Measurements from ENCODE around the gene FN3KRP.

Gene FN3KRP

DNA sequence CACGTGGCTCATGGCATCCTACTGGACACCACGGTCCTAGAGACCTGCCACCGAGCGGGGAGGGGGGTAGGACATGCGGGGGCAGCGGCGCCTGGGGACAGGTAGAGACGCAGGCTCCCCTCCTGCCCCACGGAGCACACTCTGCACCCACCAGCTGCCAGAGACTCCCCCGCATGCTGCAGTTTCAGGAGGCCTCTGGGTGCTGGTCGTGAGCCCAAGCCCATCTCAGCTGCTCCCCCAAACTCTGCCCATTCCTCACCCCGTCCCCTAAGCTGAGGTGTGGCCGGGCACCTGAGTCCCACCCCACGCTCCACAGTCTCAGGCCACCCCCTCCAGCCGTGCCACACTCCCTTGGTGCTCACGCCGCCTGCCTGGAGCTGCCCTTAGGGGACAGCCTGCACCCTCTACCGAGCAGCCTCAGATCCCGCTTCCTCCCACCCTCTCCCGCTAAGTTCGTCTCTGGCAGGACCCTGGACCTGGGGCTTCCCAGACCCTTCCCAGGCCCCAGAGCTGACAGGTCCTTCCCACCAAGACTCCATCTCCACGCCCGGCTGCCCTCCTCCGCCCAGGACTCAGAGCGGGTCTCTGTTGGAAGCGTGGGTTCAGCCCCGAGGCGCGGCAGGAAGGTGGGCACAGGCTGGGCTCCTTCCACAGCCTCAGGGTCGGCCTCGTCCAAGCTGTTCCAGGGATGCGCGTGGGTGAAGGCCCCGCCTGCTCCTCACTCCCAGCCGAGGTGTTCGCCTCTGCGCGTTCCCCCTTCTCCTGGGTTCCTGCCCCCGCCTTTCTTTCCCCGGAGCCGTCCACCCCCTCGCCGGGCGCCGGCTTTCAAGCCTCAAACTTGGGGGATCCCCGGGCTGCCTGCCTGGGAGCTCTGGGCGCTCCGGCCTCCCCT, 19.3 kb upstream of the FN3KRP start:
- H3K36me3 ChIP-seq (ENCODE audit: insufficient read depth, low read length): no peaks in the 10 kb centered on the region
- H3K9ac ChIP-seq (ENCODE audit: low read depth, low read length): peak overlapping the region; percentile 45; the same call in 1 of the 2 replicates
- peaks cover 6% of the 10 kb centered on the region; the same call in 1 of the 2 replicates for H3K9me3 ChIP-seq (ENCODE audit: control insufficient read depth, insufficient read depth, low read length)

GRCh38 chr17:82697808-82698064, 18.8 kb upstream of the FN3KRP start:
- H3K9ac ChIP-seq (ENCODE audit: low read depth, low read length): peak overlapping the region; percentile 45; the same call in 1 of the 2 replicates
- H3K4me1 ChIP-seq (ENCODE audit: insufficient read depth, low read length): peaks cover 4% of the 10 kb centered on the region; the same call in 1 of the 2 replicates
- H3K36me3 ChIP-seq (ENCODE audit: insufficient read depth, low read length): no peaks in the 10 kb centered on the region
- H3K9me3 ChIP-seq (ENCODE audit: control insufficient read depth, insufficient read depth, low read length): peaks cover 6% of the 10 kb centered on the region; the same call in 1 of the 2 replicates

More for the DNA sequence above, 19.3 kb upstream of the FN3KRP start:
- H3K4me1 ChIP-seq (ENCODE audit: insufficient read depth, low read length): peaks cover 4% of the 10 kb centered on the region; the same call in 1 of the 2 replicates

GRCh38 chr17:82698065-82698973, 18.2 kb upstream of the FN3KRP start, which contains the start of gene RAB40B:
Gene RAB40B, minus strand, starts transcription at chr17:82698698. Its CDS starts 102 bp downstream, at chr17:82698596.
- peaks cover 4% of the 10 kb centered on the region; the same call in 1 of the 2 replicates for H3K4me1 ChIP-seq (ENCODE audit: insufficient read depth, low read length)
- H3K9ac ChIP-seq (ENCODE audit: low read depth, low read length): peak within 1 kb of the TSS; percentile 66; the same call in 1 of the 2 replicates
- no peaks in the 10 kb centered on the region for H3K36me3 ChIP-seq (ENCODE audit: insufficient read depth, low read length)
- peaks cover 6% of the 10 kb centered on the region; the same call in 1 of the 2 replicates for H3K9me3 ChIP-seq (ENCODE audit: control insufficient read depth, insufficient read depth, low read length)

DNA sequence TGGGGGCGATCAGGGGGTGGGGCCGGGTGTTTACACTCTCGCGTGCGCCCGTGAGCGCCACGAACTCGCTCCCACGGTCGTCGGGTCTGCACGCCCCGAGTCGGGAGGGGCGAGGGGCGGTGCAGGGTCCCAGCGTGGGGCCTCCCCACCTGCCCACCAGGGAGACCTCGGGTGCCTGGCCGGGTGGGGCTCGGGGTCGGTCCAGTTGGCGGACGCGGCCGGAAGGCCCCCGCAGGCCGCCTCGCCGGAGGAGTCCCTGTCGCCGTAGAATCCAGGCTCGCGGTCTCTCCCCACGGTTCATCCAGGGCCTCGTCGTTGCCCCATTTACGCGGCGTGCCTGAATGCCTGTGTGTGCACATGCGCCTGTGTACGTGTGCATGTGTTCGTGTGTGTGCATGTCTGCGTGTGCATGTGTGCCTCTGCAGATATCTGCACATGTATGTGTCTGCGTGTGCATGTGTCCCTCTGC, 17.5 kb upstream of the FN3KRP start:
- no peaks in the 10 kb centered on the region for H3K36me3 ChIP-seq (ENCODE audit: insufficient read depth, low read length)
- H3K9ac ChIP-seq (ENCODE audit: low read depth, low read length): peak overlapping the region; percentile 43; the same call in 1 of the 2 replicates
- peaks cover 6% of the 10 kb centered on the region; the same call in 1 of the 2 replicates for H3K9me3 ChIP-seq (ENCODE audit: control insufficient read depth, insufficient read depth, low read length)
- peaks cover 4% of the 10 kb centered on the region; the same call in 1 of the 2 replicates for H3K4me1 ChIP-seq (ENCODE audit: insufficient read depth, low read length)

- H3K36me3 ChIP-seq (ENCODE audit: insufficient read depth, low read length): no peaks in the 10 kb centered on the region
- H3K9me3 ChIP-seq (ENCODE audit: control insufficient read depth, insufficient read depth, low read length): peaks cover 1% of the 10 kb centered on the region; the same call in 1 of the 2 replicates
- H3K4me1 ChIP-seq (ENCODE audit: insufficient read depth, low read length): peaks cover 4% of the 10 kb centered on the region; the same call in 1 of the 2 replicates
- peak overlapping the region; percentile 43; the same call in 1 of the 2 replicates for H3K9ac ChIP-seq (ENCODE audit: low read depth, low read length)
These were observed 17.0 kb upstream of the FN3KRP start for GRCh38 chr17:82699551-82699950.

- H3K9ac ChIP-seq (ENCODE audit: low read depth, low read length): no peak overlapping the region
- H3K9me3 ChIP-seq (ENCODE audit: control insufficient read depth, insufficient read depth, low read length): no peaks in the 10 kb centered on the region
- peaks cover 4% of the 10 kb centered on the region; the same call in 1 of the 2 replicates for H3K4me1 ChIP-seq (ENCODE audit: insufficient read depth, low read length)
- no peaks in the 10 kb centered on the region for H3K36me3 ChIP-seq (ENCODE audit: insufficient read depth, low read length)
These were observed 14.1 kb upstream of the FN3KRP start for GRCh38 chr17:82702231-82702927.

DNA sequence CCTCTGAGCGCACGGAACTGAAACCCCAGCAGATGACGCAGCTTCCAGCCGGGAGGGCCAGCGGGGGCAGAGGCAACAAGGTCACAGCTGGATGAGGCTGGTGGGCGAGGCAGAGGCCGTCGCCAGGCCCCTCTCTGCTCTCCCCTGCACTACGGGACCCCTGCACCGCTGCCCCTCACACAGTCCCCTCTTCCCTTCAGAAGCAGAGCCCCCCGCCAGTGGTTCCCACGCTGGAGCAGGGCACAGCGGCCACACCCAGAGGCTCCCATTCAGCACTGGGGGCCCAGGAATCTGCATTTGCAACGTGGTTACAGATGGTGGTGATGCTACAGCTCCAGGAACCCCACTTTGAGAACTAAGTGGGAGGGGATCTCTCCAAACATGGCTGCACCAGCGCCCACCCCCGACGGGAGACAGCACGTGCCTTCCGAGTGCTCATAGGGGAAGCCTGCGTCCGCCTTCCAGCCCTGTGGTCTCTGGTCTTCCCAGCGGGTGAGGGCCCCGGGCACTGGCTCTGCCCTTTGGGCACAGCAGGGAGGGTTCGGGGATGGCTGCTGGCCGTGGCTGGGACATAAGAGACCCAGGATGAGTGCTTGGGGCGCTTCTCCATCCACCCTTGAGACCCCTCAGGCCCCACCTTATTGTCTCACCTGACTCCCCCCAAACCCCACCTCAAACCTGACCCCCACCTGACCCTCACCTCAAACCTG, 13.3 kb upstream of the FN3KRP start:
- Histone ChIP-seq H3K36me3 (ENCODE audit: insufficient read depth, low read length) (no peaks in the 10 kb centered on the region), H3K9me3 (ENCODE audit: control insufficient read depth, insufficient read depth, low read length) (no peaks in the 10 kb centered on the region), H3K4me1 (ENCODE audit: insufficient read depth, low read length) (peaks cover 7% of the 10 kb centered on the region), H3K9ac (ENCODE audit: low read depth, low read length) (no peak overlapping the region)

DNA sequence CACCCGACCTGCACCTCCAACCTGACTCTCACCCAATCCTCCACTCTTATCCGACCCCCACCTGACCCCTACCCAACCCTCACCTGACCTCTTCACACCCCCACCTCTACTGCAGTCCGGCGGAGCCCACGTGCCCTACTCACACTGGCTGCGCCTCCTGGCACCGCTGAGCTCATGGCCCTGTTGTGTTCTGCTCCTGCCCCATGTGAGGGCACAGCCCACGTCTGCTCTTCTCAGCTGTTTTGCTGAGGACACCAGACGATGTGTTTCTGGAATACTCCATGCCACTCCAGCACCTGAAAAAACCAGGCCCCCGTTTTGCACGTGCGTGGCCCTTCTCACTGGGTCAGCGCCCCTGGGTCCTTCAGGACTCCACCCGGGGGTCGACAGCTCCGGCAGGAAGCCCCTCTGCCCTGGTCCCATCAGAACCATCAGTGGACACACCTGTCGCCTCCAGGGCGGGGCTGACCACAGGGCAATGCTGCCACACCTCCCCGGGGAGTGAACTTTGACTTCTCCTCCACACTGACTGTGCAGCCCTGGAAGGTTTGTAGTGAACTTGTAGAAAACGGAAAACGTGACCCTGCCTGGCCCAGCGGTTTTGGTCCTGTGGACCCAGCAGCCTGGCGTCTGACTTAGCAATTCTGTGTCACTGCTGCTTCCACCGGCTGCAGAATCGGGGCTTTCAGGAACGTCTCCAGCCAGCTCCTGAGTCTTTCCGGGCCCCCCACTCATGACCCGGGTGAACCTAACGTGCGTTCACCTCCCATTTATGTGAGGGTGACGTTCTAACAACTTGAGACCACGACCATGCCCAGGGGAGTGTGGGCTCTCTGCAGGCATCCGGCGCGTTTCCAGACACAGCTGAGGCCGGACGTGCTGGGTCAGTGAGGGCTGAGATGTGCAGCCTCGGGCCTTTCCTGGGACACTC, 12.3 kb upstream of the FN3KRP start:
- Histone ChIP-seq H3K36me3 (ENCODE audit: insufficient read depth, low read length) (no peaks in the 10 kb centered on the region), H3K9ac (ENCODE audit: low read depth, low read length) (no peak overlapping the region), H3K9me3 (ENCODE audit: control insufficient read depth, insufficient read depth, low read length) (no peaks in the 10 kb centered on the region), H3K4me1 (ENCODE audit: insufficient read depth, low read length) (peaks cover 7% of the 10 kb centered on the region)

GRCh38 chr17:82704886-82705285, 11.6 kb upstream of the FN3KRP start:
- peaks cover 7% of the 10 kb centered on the region for H3K4me1 ChIP-seq (ENCODE audit: insufficient read depth, low read length)
- H3K9ac ChIP-seq (ENCODE audit: low read depth, low read length): no peak overlapping the region

DNA sequence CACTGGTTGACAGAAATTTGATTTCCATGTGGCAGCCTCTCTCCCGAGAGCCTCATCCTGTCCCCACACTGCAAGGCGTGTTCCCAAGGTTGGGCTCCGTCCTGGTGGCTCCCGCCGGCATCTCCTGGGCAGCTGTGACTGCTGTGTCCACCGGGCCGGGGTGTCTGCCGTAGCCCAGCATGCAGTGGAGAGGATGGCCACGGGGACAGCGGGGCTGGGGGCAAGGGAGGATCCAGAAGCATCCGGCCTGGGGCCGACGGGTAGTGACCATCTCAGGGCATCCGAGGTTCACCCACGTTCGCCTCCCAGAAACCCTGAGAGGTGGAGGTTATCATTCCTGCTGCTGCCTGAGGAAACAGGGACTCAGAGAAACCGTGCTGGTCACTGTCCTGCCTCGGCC, 10.8 kb upstream of the FN3KRP start:
- H3K9ac ChIP-seq (ENCODE audit: low read depth, low read length): no peak overlapping the region
- no peaks in the 10 kb centered on the region for H3K9me3 ChIP-seq (ENCODE audit: control insufficient read depth, insufficient read depth, low read length)
- H3K4me1 ChIP-seq (ENCODE audit: insufficient read depth, low read length): peaks cover 7% of the 10 kb centered on the region
- H3K36me3 ChIP-seq (ENCODE audit: insufficient read depth, low read length): no peaks in the 10 kb centered on the region

More at GRCh38 chr17:82704886-82705285, 11.6 kb upstream of the FN3KRP start:
- Histone ChIP-seq H3K9me3 (ENCODE audit: control insufficient read depth, insufficient read depth, low read length) (no peaks in the 10 kb centered on the region), H3K36me3 (ENCODE audit: insufficient read depth, low read length) (no peaks in the 10 kb centered on the region)

DNA sequence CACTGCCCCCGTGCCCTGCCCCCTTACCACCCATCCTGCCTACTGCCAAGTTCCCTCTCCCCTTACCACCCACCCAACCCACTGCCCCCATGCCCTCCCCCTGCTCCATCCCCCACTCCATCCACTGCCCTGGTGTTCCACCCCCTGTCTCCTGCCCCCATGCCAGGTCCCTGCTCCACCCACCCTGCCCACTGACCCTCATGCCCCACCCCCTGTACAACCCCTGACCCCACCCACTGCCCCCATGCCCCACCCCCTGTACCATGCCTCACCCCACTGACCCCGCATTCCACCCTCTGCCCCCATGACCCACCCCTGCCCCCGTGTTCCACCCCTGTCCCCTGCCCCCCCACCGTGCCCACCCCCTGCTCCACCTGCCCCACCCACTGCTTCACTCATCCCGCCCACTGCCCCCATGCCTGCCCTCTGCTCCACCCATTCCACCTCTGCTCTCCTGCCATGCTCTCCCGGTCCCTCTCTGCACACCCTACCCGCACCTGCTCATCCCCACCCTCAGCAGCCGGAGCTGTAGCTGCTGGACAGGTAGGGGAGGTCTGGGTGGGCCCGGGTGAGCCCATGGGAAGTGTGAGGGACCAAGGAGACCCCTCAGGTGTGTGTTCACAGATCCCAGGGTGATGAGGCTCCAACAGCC, 7.4 kb upstream of the FN3KRP start:
- Histone ChIP-seq H3K4me1 (ENCODE audit: insufficient read depth, low read length) (peaks cover 4% of the 10 kb centered on the region; the same call in 1 of the 2 replicates), H3K9ac (ENCODE audit: low read depth, low read length) (no peak overlapping the region), H3K36me3 (ENCODE audit: insufficient read depth, low read length) (no peaks in the 10 kb centered on the region), H3K9me3 (ENCODE audit: control insufficient read depth, insufficient read depth, low read length) (no peaks in the 10 kb centered on the region)

Measured in ES-I3 (cell line).